ENCODE results near the gene RPL12. TPM values are rescaled to one million over a fixed set of nuclear protein-coding genes. Genes with fewer than 3 reads are reported as not detected.

RPL12 gene
- total and polyA plus RNA-seq, 9 of the 15 experiments (the other 6 are each of a cell fraction or from before 2014, with no cell fraction given) = 1,614 to 4,558 (median 2,531) TPM

DNA sequence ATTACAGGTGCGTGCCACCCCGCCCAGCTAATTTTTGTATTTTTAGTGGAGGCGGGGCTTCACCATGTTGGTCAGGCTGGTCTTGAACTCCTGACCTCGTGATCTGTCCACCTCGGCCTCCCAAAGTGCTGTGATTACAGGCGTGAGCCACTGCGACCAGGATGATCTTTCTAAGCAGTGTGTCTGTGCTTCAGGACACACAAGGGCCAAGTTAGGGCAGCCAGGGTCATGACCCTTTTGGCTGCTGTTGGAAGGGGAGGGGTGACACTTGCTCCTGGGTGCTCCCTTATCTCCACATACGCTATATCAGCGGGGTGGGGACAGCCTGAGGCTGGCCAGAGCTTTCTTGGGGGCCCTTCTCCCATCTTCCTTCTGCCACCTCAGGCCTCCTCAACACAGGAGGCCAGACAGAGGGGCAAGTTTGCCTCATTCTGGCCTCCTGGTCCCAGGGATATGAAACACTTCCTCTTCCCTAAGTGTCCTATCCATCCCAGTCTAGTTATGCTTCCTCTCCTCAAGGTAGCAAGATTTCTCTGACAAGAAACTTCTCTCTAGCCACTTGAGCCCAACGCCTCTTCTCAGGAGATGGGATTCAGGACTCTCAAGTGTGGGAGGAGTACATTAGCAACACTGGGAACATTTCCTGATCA lies 28.9 kb downstream of the RPL12 start (continued):
- TF ChIP-seq CBX3 (IDR thresholded peaks at IDR 0.05; ENCODE audit: borderline replicate concordance in 1 of 2, low read length in 2 of 2) (no peak), RAD51 (IDR thresholded peaks at IDR 0.05; ENCODE audit: borderline replicate concordance, low read depth) (no peak), NCOR1 (IDR thresholded peaks at IDR 0.05) (peak; percentile 54; the same call in 1 of the 2 replicates), ZNF699 (CRISPR knock-in tag; IDR thresholded peaks at IDR 0.05; ENCODE audit: insufficient replicate concordance) (no peak), TCF3 (CRISPR knock-in tag; IDR thresholded peaks at IDR 0.05) (peak; percentile 10; the same call in 1 of the 2 replicates), LEF1 (IDR thresholded peaks at IDR 0.05) (no peak), ZZZ3 (IDR thresholded peaks at IDR 0.05) (no peak), NR2C2 (CRISPR knock-in tag; IDR thresholded peaks at IDR 0.05) (no peak; the same call in 1 of the 2 replicates), NR2C2 (tag; IDR thresholded peaks at IDR 0.05) (peak; percentile 84), ESRRA (IDR thresholded peaks at IDR 0.05; ENCODE audit: borderline replicate concordance, low read depth) (peak; percentile 92), NUFIP1 (IDR thresholded peaks at IDR 0.05; ENCODE audit: partially characterized antibody) (no peak)
- TF ChIP-seq, protein P1, sequence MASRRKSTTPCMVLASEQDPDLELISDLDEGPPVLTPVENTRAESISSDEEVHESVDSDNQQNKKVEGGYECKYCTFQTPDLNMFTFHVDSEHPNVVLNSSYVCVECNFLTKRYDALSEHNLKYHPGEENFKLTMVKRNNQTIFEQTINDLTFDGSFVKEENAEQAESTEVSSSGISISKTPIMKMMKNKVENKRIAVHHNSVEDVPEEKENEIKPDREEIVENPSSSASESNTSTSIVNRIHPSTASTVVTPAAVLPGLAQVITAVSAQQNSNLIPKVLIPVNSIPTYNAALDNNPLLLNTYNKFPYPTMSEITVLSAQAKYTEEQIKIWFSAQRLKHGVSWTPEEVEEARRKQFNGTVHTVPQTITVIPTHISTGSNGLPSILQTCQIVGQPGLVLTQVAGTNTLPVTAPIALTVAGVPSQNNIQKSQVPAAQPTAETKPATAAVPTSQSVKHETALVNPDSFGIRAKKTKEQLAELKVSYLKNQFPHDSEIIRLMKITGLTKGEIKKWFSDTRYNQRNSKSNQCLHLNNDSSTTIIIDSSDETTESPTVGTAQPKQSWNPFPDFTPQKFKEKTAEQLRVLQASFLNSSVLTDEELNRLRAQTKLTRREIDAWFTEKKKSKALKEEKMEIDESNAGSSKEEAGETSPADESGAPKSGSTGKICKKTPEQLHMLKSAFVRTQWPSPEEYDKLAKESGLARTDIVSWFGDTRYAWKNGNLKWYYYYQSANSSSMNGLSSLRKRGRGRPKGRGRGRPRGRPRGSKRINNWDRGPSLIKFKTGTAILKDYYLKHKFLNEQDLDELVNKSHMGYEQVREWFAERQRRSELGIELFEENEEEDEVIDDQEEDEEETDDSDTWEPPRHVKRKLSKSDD (conservative IDR thresholded peaks at IDR 0.05; ENCODE audit: low read length) = no peak
- TF ChIP-seq, protein P2, sequence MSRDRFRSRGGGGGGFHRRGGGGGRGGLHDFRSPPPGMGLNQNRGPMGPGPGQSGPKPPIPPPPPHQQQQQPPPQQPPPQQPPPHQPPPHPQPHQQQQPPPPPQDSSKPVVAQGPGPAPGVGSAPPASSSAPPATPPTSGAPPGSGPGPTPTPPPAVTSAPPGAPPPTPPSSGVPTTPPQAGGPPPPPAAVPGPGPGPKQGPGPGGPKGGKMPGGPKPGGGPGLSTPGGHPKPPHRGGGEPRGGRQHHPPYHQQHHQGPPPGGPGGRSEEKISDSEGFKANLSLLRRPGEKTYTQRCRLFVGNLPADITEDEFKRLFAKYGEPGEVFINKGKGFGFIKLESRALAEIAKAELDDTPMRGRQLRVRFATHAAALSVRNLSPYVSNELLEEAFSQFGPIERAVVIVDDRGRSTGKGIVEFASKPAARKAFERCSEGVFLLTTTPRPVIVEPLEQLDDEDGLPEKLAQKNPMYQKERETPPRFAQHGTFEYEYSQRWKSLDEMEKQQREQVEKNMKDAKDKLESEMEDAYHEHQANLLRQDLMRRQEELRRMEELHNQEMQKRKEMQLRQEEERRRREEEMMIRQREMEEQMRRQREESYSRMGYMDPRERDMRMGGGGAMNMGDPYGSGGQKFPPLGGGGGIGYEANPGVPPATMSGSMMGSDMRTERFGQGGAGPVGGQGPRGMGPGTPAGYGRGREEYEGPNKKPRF (IDR thresholded peaks at IDR 0.05; ENCODE audit: low read depth, low read length) = no peak
- TF ChIP-seq, protein P3, sequence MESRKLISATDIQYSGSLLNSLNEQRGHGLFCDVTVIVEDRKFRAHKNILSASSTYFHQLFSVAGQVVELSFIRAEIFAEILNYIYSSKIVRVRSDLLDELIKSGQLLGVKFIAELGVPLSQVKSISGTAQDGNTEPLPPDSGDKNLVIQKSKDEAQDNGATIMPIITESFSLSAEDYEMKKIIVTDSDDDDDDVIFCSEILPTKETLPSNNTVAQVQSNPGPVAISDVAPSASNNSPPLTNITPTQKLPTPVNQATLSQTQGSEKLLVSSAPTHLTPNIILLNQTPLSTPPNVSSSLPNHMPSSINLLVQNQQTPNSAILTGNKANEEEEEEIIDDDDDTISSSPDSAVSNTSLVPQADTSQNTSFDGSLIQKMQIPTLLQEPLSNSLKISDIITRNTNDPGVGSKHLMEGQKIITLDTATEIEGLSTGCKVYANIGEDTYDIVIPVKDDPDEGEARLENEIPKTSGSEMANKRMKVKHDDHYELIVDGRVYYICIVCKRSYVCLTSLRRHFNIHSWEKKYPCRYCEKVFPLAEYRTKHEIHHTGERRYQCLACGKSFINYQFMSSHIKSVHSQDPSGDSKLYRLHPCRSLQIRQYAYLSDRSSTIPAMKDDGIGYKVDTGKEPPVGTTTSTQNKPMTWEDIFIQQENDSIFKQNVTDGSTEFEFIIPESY (CRISPR knock-in tag; IDR thresholded peaks at IDR 0.05) = no peak
- TF ChIP-seq, protein P4, sequence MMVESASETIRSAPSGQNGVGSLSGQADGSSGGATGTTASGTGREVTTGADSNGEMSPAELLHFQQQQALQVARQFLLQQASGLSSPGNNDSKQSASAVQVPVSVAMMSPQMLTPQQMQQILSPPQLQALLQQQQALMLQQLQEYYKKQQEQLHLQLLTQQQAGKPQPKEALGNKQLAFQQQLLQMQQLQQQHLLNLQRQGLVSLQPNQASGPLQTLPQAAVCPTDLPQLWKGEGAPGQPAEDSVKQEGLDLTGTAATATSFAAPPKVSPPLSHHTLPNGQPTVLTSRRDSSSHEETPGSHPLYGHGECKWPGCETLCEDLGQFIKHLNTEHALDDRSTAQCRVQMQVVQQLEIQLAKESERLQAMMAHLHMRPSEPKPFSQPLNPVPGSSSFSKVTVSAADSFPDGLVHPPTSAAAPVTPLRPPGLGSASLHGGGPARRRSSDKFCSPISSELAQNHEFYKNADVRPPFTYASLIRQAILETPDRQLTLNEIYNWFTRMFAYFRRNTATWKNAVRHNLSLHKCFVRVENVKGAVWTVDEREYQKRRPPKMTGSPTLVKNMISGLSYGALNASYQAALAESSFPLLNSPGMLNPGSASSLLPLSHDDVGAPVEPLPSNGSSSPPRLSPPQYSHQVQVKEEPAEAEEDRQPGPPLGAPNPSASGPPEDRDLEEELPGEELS (CRISPR knock-in tag; IDR thresholded peaks at IDR 0.05; ENCODE audit: borderline replicate concordance) = no peak
- TF ChIP-seq, protein P5, sequence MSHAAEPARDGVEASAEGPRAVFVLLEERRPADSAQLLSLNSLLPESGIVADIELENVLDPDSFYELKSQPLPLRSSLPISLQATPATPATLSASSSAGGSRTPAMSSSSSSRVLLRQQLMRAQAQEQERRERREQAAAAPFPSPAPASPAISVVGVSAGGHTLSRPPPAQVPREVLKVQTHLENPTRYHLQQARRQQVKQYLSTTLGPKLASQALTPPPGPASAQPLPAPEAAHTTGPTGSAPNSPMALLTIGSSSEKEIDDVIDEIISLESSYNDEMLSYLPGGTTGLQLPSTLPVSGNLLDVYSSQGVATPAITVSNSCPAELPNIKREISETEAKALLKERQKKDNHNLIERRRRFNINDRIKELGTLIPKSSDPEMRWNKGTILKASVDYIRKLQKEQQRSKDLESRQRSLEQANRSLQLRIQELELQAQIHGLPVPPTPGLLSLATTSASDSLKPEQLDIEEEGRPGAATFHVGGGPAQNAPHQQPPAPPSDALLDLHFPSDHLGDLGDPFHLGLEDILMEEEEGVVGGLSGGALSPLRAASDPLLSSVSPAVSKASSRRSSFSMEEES (CRISPR knock-in tag; IDR thresholded peaks at IDR 0.05) = peak; percentile 37; the same call in 1 of the 2 replicates

Measured in K562 (cell line).